Effector memory CD8-positive, alpha-beta T cell (primary cell): Measurements from ENCODE around the gene RNF44.

ENCODE experiments used
- ATAC-seq: fragments of 150-1000 bp; cut with Tn5 transposase; replicated peaks from 2 replicates; pipeline ENCODE4 v1.10.0; 2021; ENCODE audit warnings: mild to moderate bottlenecking, moderate library complexity
- DNase-seq, 3 experiments: peaks; one replicate each; pipeline ENCODE4 v3.0.0; 2021
- H3K27ac Mint-ChIP-seq, 2 donors: one replicate each; pipeline ENCODE4 v1.8.0; 2022; ENCODE audit warnings: mild to moderate bottlenecking in 2 of 2, mixed read lengths in 2 of 2, moderate library complexity in 2 of 2
- H3K27me3 Mint-ChIP-seq, 2 donors: one replicate each; pipeline ENCODE4 v1.8.0; 2022; ENCODE audit warnings: mixed read lengths in 2 of 2
- H3K36me3 Mint-ChIP-seq: one replicate; pipeline ENCODE4 v1.8.0; 2022; ENCODE audit warnings: mild to moderate bottlenecking, moderate library complexity, mixed read lengths; ENCODE audit not compliant: insufficient read depth
- H3K4me1 Mint-ChIP-seq, 2 donors: one replicate each; pipeline ENCODE4 v1.8.0; 2022; ENCODE audit warnings: low read depth in 2 of 2, mixed read lengths in 2 of 2
- H3K4me3 Mint-ChIP-seq, 2 donors: one replicate each; pipeline ENCODE4 v1.8.0; 2022; ENCODE audit warnings: mild to moderate bottlenecking in 2 of 2, mixed read lengths in 2 of 2, moderate library complexity in 2 of 2
- H3K9me3 Mint-ChIP-seq, 2 donors: one replicate each; pipeline ENCODE4 v1.8.0; 2022; ENCODE audit warnings: mixed read lengths in 2 of 2

RNF44 gene

GRCh38 chr5:176517053-176517661, 20.0 kb downstream of the RNF44 start:
- ATAC-seq: peak; percentile 98
- H3K36me3 Mint-ChIP-seq: peaks cover 11% of the 10 kb centered on the region
- DNase-seq: no peak
- H3K9me3 Mint-ChIP-seq: no peaks in the 10 kb centered on the region
- no peaks in the 10 kb centered on the region for H3K27me3 Mint-ChIP-seq
- H3K27ac Mint-ChIP-seq: peak overlapping the region in 1 of 2 donors; percentile 22
- peak overlapping the region; percentile 9 to 30 for H3K4me3 Mint-ChIP-seq
- H3K4me1 Mint-ChIP-seq: peaks cover 10 to 18% of the 10 kb centered on the region in 2 donors

- DNase-seq (no peak), ATAC-seq (no peak)
- Mint-ChIP-seq H3K27ac (no peak overlapping the region), H3K36me3 (peaks cover 11% of the 10 kb centered on the region), H3K27me3 (no peaks in the 10 kb centered on the region), H3K4me1 (peaks cover 10 to 15% of the 10 kb centered on the region in 2 donors), H3K4me3 (no peak overlapping the region), H3K9me3 (no peaks in the 10 kb centered on the region)
Observed at GRCh38 chr5:176515396-176515795, 21.8 kb downstream of the RNF44 start.

- DNase-seq (no peak), ATAC-seq (no peak)
- H3K9me3 Mint-ChIP-seq: no peaks in the 10 kb centered on the region
- H3K36me3 Mint-ChIP-seq: peaks cover 12% of the 10 kb centered on the region
- no peaks in the 10 kb centered on the region for H3K27me3 Mint-ChIP-seq
- H3K4me1 Mint-ChIP-seq: peaks cover 9 to 10% of the 10 kb centered on the region in 2 donors
- peak overlapping the region in 1 of 2 donors; percentile 79 for H3K27ac Mint-ChIP-seq
- no peak overlapping the region for H3K4me3 Mint-ChIP-seq
Observed at GRCh38 chr5:176514244-176514950, 22.8 kb downstream of the RNF44 start.

GRCh38 chr5:176513788-176514187, 23.4 kb downstream of the RNF44 start:
- Mint-ChIP-seq H3K4me1 (peaks cover 9 to 10% of the 10 kb centered on the region in 2 donors), H3K9me3 (no peaks in the 10 kb centered on the region), H3K27me3 (no peaks in the 10 kb centered on the region), H3K36me3 (peaks cover 17% of the 10 kb centered on the region), H3K27ac (peak overlapping the region in 1 of 2 donors; percentile 79), H3K4me3 (no peak overlapping the region)
- ATAC-seq (no peak), DNase-seq (no peak)

- H3K27ac Mint-ChIP-seq: peak overlapping the region; percentile 44 to 49
- H3K9me3 Mint-ChIP-seq: no peaks in the 10 kb centered on the region
- DNase-seq (no peak), ATAC-seq (no peak)
- no peak overlapping the region for H3K4me3 Mint-ChIP-seq
- peaks cover 44% of the 10 kb centered on the region for H3K36me3 Mint-ChIP-seq
- H3K27me3 Mint-ChIP-seq: no peaks in the 10 kb centered on the region
- peaks cover 0 to 2% of the 10 kb centered on the region in 2 donors for H3K4me1 Mint-ChIP-seq
Observed at GRCh38 chr5:176508603-176509002, 28.6 kb downstream of the RNF44 start.

- peaks cover 46% of the 10 kb centered on the region for H3K36me3 Mint-ChIP-seq
- H3K9me3 Mint-ChIP-seq: no peaks in the 10 kb centered on the region
- peaks cover 0 to 2% of the 10 kb centered on the region in 2 donors for H3K4me1 Mint-ChIP-seq
- H3K27me3 Mint-ChIP-seq: no peaks in the 10 kb centered on the region
- ATAC-seq (no peak), DNase-seq (no peak)
- H3K4me3 Mint-ChIP-seq: no peak overlapping the region
- H3K27ac Mint-ChIP-seq: peak overlapping the region in 1 of 2 donors; percentile 92
Observed at GRCh38 chr5:176507911-176508310, 29.3 kb downstream of the RNF44 start.

GRCh38 chr5:176503496-176503895, 33.7 kb downstream of the RNF44 start:
- H3K27ac Mint-ChIP-seq: no peak overlapping the region
- H3K4me3 Mint-ChIP-seq: no peak overlapping the region
- H3K27me3 Mint-ChIP-seq: no peaks in the 10 kb centered on the region
- no peak for DNase-seq
- no peaks in the 10 kb centered on the region for H3K9me3 Mint-ChIP-seq
- no peak for ATAC-seq
- H3K36me3 Mint-ChIP-seq: peaks cover 80% of the 10 kb centered on the region
- H3K4me1 Mint-ChIP-seq: peaks cover 0 to 2% of the 10 kb centered on the region in 2 donors

- peaks cover 88% of the 10 kb centered on the region for H3K36me3 Mint-ChIP-seq
- DNase-seq (no peak), ATAC-seq (no peak)
- no peaks in the 10 kb centered on the region for H3K27me3 Mint-ChIP-seq
- H3K27ac Mint-ChIP-seq: peak overlapping the region in 1 of 2 donors; percentile 13
- H3K4me3 Mint-ChIP-seq: no peak overlapping the region
- no peaks in the 10 kb centered on the region for H3K4me1 Mint-ChIP-seq
- H3K9me3 Mint-ChIP-seq: no peaks in the 10 kb centered on the region
Observed at GRCh38 chr5:176501333-176501732, 35.9 kb downstream of the RNF44 start.

GRCh38 chr5:176500511-176500910, 36.7 kb downstream of the RNF44 start:
- peaks cover 88% of the 10 kb centered on the region for H3K36me3 Mint-ChIP-seq
- peak overlapping the region in 1 of 2 donors; percentile 25 for H3K27ac Mint-ChIP-seq
- no peaks in the 10 kb centered on the region for H3K27me3 Mint-ChIP-seq
- DNase-seq (no peak), ATAC-seq (no peak)
- H3K4me3 Mint-ChIP-seq: no peak overlapping the region
- no peaks in the 10 kb centered on the region for H3K4me1 Mint-ChIP-seq
- no peaks in the 10 kb centered on the region for H3K9me3 Mint-ChIP-seq

GRCh38 chr5:176499273-176499672, 37.9 kb downstream of the RNF44 start:
- no peak for DNase-seq
- Mint-ChIP-seq H3K27me3 (no peaks in the 10 kb centered on the region), H3K4me1 (no peaks in the 10 kb centered on the region), H3K9me3 (no peaks in the 10 kb centered on the region), H3K36me3 (peaks cover 88% of the 10 kb centered on the region), H3K27ac (no peak overlapping the region), H3K4me3 (no peak overlapping the region)
- ATAC-seq: no peak

- Mint-ChIP-seq H3K27ac (peak overlapping the region in 1 of 2 donors; percentile 19), H3K36me3 (peaks cover 81% of the 10 kb centered on the region)
Observed at GRCh38 chr5:176497852-176498251, 39.4 kb downstream of the RNF44 start.

GRCh38 chr5:176492431-176492830, 44.8 kb downstream of the RNF44 start:
- H3K4me1 Mint-ChIP-seq: peaks cover 10 to 17% of the 10 kb centered on the region in 2 donors
- ATAC-seq (no peak), DNase-seq (no peak)
- H3K27me3 Mint-ChIP-seq: no peaks in the 10 kb centered on the region
- H3K9me3 Mint-ChIP-seq: no peaks in the 10 kb centered on the region
- H3K36me3 Mint-ChIP-seq: peaks cover 44% of the 10 kb centered on the region
- peak overlapping the region in 1 of 2 donors; percentile 6 for H3K27ac Mint-ChIP-seq
- no peak overlapping the region for H3K4me3 Mint-ChIP-seq

More at GRCh38 chr5:176497852-176498251, 39.4 kb downstream of the RNF44 start:
- Mint-ChIP-seq H3K4me3 (no peak overlapping the region), H3K4me1 (peaks cover 0 to 3% of the 10 kb centered on the region in 2 donors), H3K27me3 (no peaks in the 10 kb centered on the region), H3K9me3 (no peaks in the 10 kb centered on the region)
- DNase-seq: no peak
- ATAC-seq: no peak

GRCh38 chr5:176491901-176492300, 45.3 kb downstream of the RNF44 start:
- Mint-ChIP-seq H3K36me3 (peaks cover 39% of the 10 kb centered on the region), H3K4me3 (no peak overlapping the region), H3K4me1 (peaks cover 10 to 22% of the 10 kb centered on the region in 2 donors), H3K27ac (no peak overlapping the region), H3K27me3 (no peaks in the 10 kb centered on the region), H3K9me3 (no peaks in the 10 kb centered on the region)
- DNase-seq (no peak), ATAC-seq (no peak)

- peaks cover 32% of the 10 kb centered on the region for H3K36me3 Mint-ChIP-seq
- ATAC-seq: no peak
Observed at GRCh38 chr5:176491101-176491502, 46.1 kb downstream of the RNF44 start.

More at GRCh38 chr5:176491101-176491502, 46.1 kb downstream of the RNF44 start:
- H3K27me3 Mint-ChIP-seq: no peaks in the 10 kb centered on the region
- no peak overlapping the region for H3K27ac Mint-ChIP-seq
- DNase-seq: no peak
- H3K9me3 Mint-ChIP-seq: no peaks in the 10 kb centered on the region
- H3K4me3 Mint-ChIP-seq: no peak overlapping the region
- H3K4me1 Mint-ChIP-seq: peaks cover 10 to 27% of the 10 kb centered on the region in 2 donors
